Adipose tissue (tissue), 3 donors: ENCODE measurements around the gene ATP2B2. TPM values are rescaled to one million over a fixed set of nuclear protein-coding genes. Genes with fewer than 3 reads are reported as not detected.

ENCODE experiments used
- H3K27ac ChIP-seq: one replicate; pipeline ENCODE4 v1.5.1; 2013; ENCODE audit warnings: low read depth, low read length
- WGBS, 3 donors: extraction: QIAGEN DNeasy Blood & Tissue Kit; methylation state at CpG; one replicate each; pipeline ENCODE4 v1.1.7; 2013; 5-methylcytosine and 5-hydroxymethylcytosine counted together
- polyA plus RNA-seq, 3 donors: library from polyadenylated mRNA; stranded (reverse); fragments of 200-250 nt; gene quantifications; one replicate each; pipeline ENCODE4 v1.2.3, GENCODE V29; 2013
- donor health status: healthy with polysubstance abuse.
- donor health status: Bipolar disorder and iron deficiency.
- donor health status: healthy.

The ATP2B2 gene
- polyA plus RNA-seq, 3 donors = 0.02 to 0.79 (median 0.03) TPM

DNA sequence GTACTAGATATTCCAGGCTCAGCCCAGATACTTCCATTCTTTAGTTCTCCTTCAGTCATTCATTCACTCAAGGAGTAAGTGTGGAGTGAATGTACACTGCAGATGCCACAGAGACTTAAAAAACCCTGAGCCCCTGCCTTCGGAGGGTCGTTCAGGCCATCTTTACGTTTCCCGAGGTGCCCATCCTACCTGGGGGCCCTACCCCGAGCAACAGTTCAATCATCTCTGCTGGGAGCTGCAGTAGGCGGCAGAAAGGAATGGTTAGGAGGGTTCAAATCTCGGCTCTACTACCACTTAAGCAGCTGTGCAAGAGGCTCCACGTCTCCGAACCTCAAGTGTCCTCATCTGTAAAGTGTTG is 185.1 kb downstream of the ATP2B2 start:
- H3K27ac ChIP-seq = no peak overlapping the region
- WGBS, 3 donors = 0 to 1% (median 0%) methylated on average over 9 of the region's 9 CpGs

DNA sequence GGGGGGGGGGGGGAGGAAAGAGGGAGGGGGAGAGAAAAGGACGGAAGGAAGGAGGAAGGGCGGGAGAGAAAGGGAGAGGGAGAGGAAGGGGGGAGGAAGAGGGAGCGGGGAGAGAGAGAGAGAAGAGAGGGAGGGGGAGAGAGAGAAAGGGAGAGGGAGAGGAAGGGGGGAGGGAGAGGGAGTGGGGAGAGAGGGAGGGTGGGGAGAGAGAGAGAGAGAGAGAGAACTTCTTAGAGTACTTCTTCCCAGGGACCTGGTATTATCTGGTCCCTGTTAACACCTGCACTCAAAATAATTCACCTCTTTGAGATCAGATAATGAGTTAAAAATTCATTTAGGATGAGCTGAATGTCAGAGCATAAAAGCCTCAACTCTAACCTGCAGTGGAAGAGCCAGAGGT is 185.6 kb downstream of the ATP2B2 start:
- WGBS, 3 donors = 0 to 9% (median 8%) methylated on average over 1 to 3 of the region's 3 CpGs

GRCh38 chr3:10319251-10319650 is 186.1 kb downstream of the ATP2B2 start:
- 40 to 75% (median 70%) methylated on average over 6 of the region's 6 CpGs for WGBS, 3 donors
- no peak overlapping the region for H3K27ac ChIP-seq

More for the DNA sequence above, 185.6 kb downstream of the ATP2B2 start:
- no peak overlapping the region for H3K27ac ChIP-seq

DNA sequence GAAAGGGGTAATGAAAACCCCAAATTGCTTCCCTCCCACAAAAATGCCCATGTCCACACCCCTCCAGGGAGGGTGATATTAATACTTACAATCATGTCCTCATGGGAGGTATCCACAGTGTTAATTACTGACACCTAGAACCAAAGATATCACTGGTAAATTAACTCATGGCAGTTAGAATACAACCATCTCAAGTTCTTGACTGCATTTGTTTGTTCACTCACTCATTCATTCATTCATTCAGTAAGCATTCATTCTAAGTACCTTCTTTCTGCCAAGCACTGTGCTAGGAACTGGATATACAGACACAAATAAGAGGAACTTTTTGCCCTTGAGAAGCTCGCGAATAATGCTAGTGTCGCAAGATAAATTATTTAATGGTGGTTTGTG is 187.4 kb downstream of the ATP2B2 start:
- WGBS, 3 donors = 81 to 91% (median 83%) methylated on average over 3 of the region's 3 CpGs
- H3K27ac ChIP-seq = no peak overlapping the region

GRCh38 chr3:10317311-10317960 is 187.9 kb downstream of the ATP2B2 start:
- 83 to 92% (median 91%) methylated on average over 4 of the region's 4 CpGs for WGBS, 3 donors
- no peak overlapping the region for H3K27ac ChIP-seq

GRCh38 chr3:10315771-10316344 is 189.5 kb downstream of the ATP2B2 start:
- no peak overlapping the region for H3K27ac ChIP-seq
- 91 to 94% (median 93%) methylated on average over 4 of the region's 4 CpGs for WGBS, 3 donors

- WGBS, 3 donors = 91 to 93% (median 92%) methylated on average over 14 of the region's 14 CpGs
- H3K27ac ChIP-seq = no peak overlapping the region
Measured at GRCh38 chr3:10315101-10315500, 190.3 kb downstream of the ATP2B2 start.

- 65 to 77% (median 71%) methylated on average over 3 of the region's 3 CpGs for WGBS, 3 donors
- H3K27ac ChIP-seq = no peak overlapping the region
Measured at GRCh38 chr3:10312861-10313260, 192.5 kb downstream of the ATP2B2 start.

- 59 to 85% (median 78%) methylated on average over 10 of the region's 10 CpGs for WGBS, 3 donors
- no peak overlapping the region for H3K27ac ChIP-seq
Measured at GRCh38 chr3:10312391-10312790, 193.0 kb downstream of the ATP2B2 start.

GRCh38 chr3:10311710-10312109 is 193.7 kb downstream of the ATP2B2 start:
- 89 to 91% (median 90%) methylated on average over 13 of the region's 13 CpGs for WGBS, 3 donors
- H3K27ac ChIP-seq = no peak overlapping the region

GRCh38 chr3:10310578-10310977 is 194.8 kb downstream of the ATP2B2 start:
- whole genome bisulfite sequencing, 3 donors = 91 to 95% (median 94%) methylated on average over 2 of the region's 2 CpGs
- no peak overlapping the region for H3K27ac ChIP-seq

GRCh38 chr3:10309736-10310135 is 195.7 kb downstream of the ATP2B2 start:
- H3K27ac ChIP-seq = no peak overlapping the region
- WGBS, 3 donors = 49 to 58% (median 53%) methylated on average over 4 of the region's 4 CpGs

GRCh38 chr3:10308678-10309077 is 196.7 kb downstream of the ATP2B2 start:
- H3K27ac ChIP-seq = no peak overlapping the region
- WGBS, 3 donors = 96 to 98% (median 96%) methylated on average over 7 of the region's 7 CpGs

GRCh38 chr3:10306156-10306555 is 199.2 kb downstream of the ATP2B2 start:
- 92 to 95% (median 92%) methylated on average over 3 of the region's 3 CpGs for WGBS, 3 donors
- no peak overlapping the region for H3K27ac ChIP-seq

- 93 to 99% (median 94%) methylated on average over 4 of the region's 4 CpGs for WGBS, 3 donors
- H3K27ac ChIP-seq = no peak overlapping the region
Measured at GRCh38 chr3:10305331-10305902, 200.0 kb downstream of the ATP2B2 start.

GRCh38 chr3:10304905-10305304 is 200.5 kb downstream of the ATP2B2 start:
- WGBS, 3 donors = 89 to 91% (median 91%) methylated on average over 8 of the region's 8 CpGs
- no peak overlapping the region for H3K27ac ChIP-seq

GRCh38 chr3:10303785-10304184 is 201.6 kb downstream of the ATP2B2 start:
- 79 to 83% (median 81%) methylated on average over 8 of the region's 8 CpGs for WGBS, 3 donors

DNA sequence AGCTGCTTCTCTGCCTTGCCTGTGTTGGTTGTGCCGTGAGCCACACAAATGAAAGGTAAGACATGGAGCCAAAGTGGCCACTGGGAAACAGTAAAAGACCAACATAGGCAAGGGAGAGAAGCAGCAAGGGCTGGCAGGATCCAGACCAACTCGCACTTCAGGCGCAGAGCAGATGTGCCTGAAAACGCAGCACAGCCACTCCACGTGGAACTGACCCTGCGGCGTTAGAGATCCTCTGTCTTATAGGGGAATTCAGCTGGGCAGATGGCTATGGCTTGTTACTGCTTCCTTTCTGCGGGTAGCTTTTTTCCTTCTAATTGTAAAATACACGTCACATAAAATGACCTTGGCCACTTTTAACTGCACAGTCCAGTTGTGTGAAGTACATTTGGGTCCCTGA is 202.3 kb downstream of the ATP2B2 start:
- 80 to 92% (median 91%) methylated on average over 9 of the region's 9 CpGs for WGBS, 3 donors
- H3K27ac ChIP-seq = no peak overlapping the region

More at GRCh38 chr3:10303785-10304184, 201.6 kb downstream of the ATP2B2 start:
- no peak overlapping the region for H3K27ac ChIP-seq

- no peak overlapping the region for H3K27ac ChIP-seq
- 86 to 93% (median 93%) methylated on average over 9 of the region's 9 CpGs for WGBS, 3 donors
Measured at GRCh38 chr3:10300087-10300486, 205.3 kb downstream of the ATP2B2 start.

DNA sequence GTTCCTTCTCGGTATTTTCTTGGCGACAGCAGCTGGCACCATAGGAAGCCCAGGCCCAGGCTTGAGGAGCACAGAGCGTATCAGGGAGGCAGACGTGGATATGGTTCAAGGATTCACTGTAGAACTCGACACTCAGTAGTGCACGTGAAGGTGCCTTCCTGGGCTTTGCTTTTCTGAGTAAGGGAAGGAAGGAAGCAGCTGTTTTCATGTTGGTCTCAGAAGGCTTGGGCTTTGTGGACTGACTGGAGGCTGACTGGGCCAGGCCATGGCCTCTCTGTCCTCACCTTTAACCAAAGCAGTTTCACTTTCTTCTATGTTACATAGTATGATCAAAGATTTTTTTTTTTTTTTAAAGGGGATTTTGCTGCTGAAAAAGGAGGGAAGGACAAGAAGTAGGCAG is 205.7 kb downstream of the ATP2B2 start:
- no peak overlapping the region for H3K27ac ChIP-seq
- WGBS, 3 donors = 62 to 84% (median 63%) methylated on average over 6 of the region's 6 CpGs
